Liver (tissue), 3 donors: Measurements from ENCODE around the gene EGLN1.
"Not testable (repeated sequence)": the region's sequence is repeated elsewhere in the genome, so short reads cannot be mapped to it uniquely, and the experiment has no call there.

Experiments used
- CTCF ChIP-seq: fragments of 150-350 bp; IDR thresholded peaks from 2 replicates; pipeline ENCODE4 v1.5.1; 2017; ENCODE audit warnings: improper control_type of control experiment, low read depth, low read length; ENCODE audit not compliant: missing input control
- NR2F2 ChIP-seq: IDR thresholded peaks from 2 replicates; pipeline ENCODE4 v1.6.1; 2016; ENCODE audit warnings: antibody characterized with exemption
- ZBTB33 ChIP-seq: IDR thresholded peaks from 2 replicates; pipeline ENCODE4 v1.6.1; 2016; ENCODE audit warnings: antibody characterized with exemption
- donor health status: healthy.
- donor health status: healthy.

GRCh38 chr1:231471027-231471426 lies 48.9 kb upstream of the EGLN1 start:
- not testable (repeated sequence) for TF ChIP-seq CTCF, NR2F2, ZBTB33
